RWPE2 (cell line): ENCODE data around the gene CACNG3.

Source experiments
- ATAC-seq: fragments of 200-7000 bp; cut with Tn5 transposase; 3 replicates; pipeline ENCODE4 v1.9.1; 2021; ENCODE audit warnings: low read depth
- DNase-seq: peaks from one replicate; pipeline ENCODE4 v3.0.0-alpha.2; 2020; ENCODE audit warnings: low spot score
- H3K27ac ChIP-seq: fragments of 450-650 bp; 2 replicates; pipeline ENCODE4 v1.5.1; 2017; ENCODE audit warnings: mild to moderate bottlenecking; ENCODE audit not compliant: poor library complexity, severe bottlenecking
- H3K27me3 ChIP-seq: fragments of 250-450 bp; sonication (Bioruptor Pico); 2 replicates; pipeline ENCODE4 v1.5.1; 2021; ENCODE audit warnings: mild to moderate bottlenecking, moderate library complexity; ENCODE audit not compliant: insufficient read depth, poor library complexity, severe bottlenecking
- H3K36me3 ChIP-seq: fragments of 250-450 bp; sonication (Bioruptor Pico); 2 replicates; pipeline ENCODE4 v1.5.1; 2020; ENCODE audit warnings: low read depth, mild to moderate bottlenecking, moderate library complexity
- H3K4me1 ChIP-seq: fragments of 250-450 bp; sonication (Bioruptor Pico); 2 replicates; pipeline ENCODE4 v1.5.1; 2021; ENCODE audit warnings: mild to moderate bottlenecking, moderate library complexity; ENCODE audit not compliant: insufficient read depth, poor library complexity, severe bottlenecking
- H3K4me3 ChIP-seq: fragments of 250-450 bp; sonication (Bioruptor Pico); 2 replicates; pipeline ENCODE4 v1.5.1; 2021; ENCODE audit warnings: mild to moderate bottlenecking, moderate library complexity; ENCODE audit not compliant: severe bottlenecking
- H3K9me3 ChIP-seq: fragments of 250-450 bp; sonication (Bioruptor Pico); 2 replicates; pipeline ENCODE4 v1.5.1; 2021; ENCODE audit warnings: mild to moderate bottlenecking, moderate library complexity; ENCODE audit not compliant: severe bottlenecking
- TF ChIP-seq, protein P1 (sequence below): fragments of 450-650 bp; IDR thresholded peaks from one replicate; pipeline ENCODE4 v1.5.1; 2017; ENCODE audit warnings: mild to moderate bottlenecking, moderate library complexity; ENCODE audit not compliant: poor library complexity, severe bottlenecking

Gene CACNG3

DNA sequence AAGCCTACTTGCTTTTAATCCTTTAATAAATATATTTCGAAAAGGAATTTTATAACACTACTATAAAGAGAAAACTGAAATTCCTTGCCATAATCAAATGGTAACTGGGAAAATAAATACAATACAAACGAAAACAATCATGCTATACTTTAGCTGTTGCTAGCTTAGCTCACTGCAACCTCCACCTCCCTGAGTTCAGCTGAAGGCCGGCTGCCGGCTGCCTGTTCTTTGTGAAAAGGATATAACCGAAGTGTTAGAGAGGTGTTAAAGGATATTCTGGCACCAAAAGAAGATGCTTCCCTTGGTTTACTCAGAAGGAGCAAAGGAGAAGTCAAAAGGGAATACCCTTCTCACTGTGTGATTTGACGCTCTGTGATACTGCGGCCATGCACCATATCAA is 108.5 kb downstream of the CACNG3 start:
- no peak overlapping the region for H3K27ac ChIP-seq
- TF ChIP-seq, protein P1, sequence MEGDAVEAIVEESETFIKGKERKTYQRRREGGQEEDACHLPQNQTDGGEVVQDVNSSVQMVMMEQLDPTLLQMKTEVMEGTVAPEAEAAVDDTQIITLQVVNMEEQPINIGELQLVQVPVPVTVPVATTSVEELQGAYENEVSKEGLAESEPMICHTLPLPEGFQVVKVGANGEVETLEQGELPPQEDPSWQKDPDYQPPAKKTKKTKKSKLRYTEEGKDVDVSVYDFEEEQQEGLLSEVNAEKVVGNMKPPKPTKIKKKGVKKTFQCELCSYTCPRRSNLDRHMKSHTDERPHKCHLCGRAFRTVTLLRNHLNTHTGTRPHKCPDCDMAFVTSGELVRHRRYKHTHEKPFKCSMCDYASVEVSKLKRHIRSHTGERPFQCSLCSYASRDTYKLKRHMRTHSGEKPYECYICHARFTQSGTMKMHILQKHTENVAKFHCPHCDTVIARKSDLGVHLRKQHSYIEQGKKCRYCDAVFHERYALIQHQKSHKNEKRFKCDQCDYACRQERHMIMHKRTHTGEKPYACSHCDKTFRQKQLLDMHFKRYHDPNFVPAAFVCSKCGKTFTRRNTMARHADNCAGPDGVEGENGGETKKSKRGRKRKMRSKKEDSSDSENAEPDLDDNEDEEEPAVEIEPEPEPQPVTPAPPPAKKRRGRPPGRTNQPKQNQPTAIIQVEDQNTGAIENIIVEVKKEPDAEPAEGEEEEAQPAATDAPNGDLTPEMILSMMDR: no peak
- H3K4me1 ChIP-seq: no peaks in the 10 kb centered on the region
- no peak overlapping the region for H3K4me3 ChIP-seq
- no peaks in the 10 kb centered on the region for H3K36me3 ChIP-seq
- H3K9me3 ChIP-seq: no peaks in the 10 kb centered on the region
- ATAC-seq: no peak
- no peak for DNase-seq
- H3K27me3 ChIP-seq: no peaks in the 10 kb centered on the region

DNA sequence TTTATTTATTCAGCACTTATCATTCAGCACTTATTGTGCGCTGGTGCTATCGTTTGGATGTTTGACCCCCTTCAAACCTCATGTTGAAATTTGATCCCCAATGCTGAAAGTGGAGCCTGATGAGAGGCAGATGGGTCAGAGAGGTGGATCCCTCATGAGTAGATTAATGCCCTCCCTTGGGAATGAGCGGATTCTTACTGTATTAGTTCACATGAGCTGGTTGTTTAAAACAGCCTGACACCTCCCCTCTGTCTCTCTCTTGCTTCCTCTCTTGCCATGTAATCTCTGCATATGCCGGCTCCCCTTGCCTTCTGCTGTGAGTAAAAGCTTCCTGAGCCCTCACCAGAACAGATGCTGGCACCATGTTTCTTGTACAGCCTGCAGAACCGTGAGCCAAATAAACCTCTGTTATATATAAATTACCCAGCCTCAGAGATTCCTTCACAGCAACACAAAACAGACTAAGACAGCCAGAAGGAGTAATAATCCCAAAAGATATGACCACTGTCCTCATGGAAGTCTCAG is 111.1 kb downstream of the CACNG3 start:
- no peak for DNase-seq
- TF ChIP-seq, protein P1: no peak
- ATAC-seq: no peak
- no peaks in the 10 kb centered on the region for H3K36me3 ChIP-seq
- H3K27me3 ChIP-seq: no peaks in the 10 kb centered on the region
- no peak overlapping the region for H3K27ac ChIP-seq
- no peaks in the 10 kb centered on the region for H3K4me1 ChIP-seq
- H3K4me3 ChIP-seq: no peak overlapping the region
- H3K9me3 ChIP-seq: no peaks in the 10 kb centered on the region

DNA sequence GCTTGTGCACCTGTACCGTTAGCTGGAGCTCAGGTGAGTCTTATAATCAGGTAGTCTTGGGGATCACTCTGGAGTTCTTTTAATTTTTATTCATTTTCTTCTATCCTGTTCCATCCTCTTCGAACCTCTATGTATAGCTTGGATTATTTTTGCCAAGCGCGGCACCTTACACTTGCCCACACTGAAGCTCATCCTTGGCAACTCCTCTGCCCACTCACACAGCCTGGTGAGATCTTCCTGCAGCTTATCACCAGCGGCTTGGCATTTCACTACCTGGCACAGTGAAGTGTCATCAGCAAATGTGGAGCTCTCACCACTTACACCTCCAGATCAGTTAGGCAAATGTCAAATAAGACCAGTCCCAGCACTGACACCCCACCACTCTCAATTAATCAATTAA is 116.7 kb downstream of the CACNG3 start:
- no peak overlapping the region for H3K27ac ChIP-seq
- no peaks in the 10 kb centered on the region for H3K4me1 ChIP-seq
- no peak overlapping the region for H3K4me3 ChIP-seq
- H3K36me3 ChIP-seq: no peaks in the 10 kb centered on the region
- H3K27me3 ChIP-seq: no peaks in the 10 kb centered on the region
- ATAC-seq: no peak
- TF ChIP-seq, protein P1: no peak
- H3K9me3 ChIP-seq: no peaks in the 10 kb centered on the region
- no peak for DNase-seq

DNA sequence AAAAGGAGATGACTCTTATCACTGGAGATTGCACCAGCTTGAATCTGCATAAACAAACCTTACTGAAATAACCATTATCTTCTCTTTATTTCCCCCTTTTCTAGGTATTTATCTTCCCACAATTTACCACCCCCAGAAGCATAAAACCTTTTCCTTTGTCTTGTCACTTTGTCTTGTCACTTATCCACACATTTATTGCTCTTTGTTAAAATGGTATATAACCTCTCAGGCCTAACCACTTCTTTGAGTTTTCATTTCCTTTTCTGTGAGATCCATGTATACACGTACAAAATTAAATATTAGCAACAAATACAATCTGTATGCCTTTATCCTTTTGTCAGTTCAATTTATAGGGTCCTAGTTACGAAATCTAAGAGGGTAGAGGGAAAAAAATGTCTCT is 122.9 kb downstream of the CACNG3 start:
- no peak overlapping the region for H3K4me3 ChIP-seq
- no peak overlapping the region for H3K27ac ChIP-seq
- DNase-seq (no peak), ATAC-seq (no peak)
- TF ChIP-seq, protein P1: no peak
- no peaks in the 10 kb centered on the region for H3K4me1 ChIP-seq
- no peaks in the 10 kb centered on the region for H3K9me3 ChIP-seq
- no peaks in the 10 kb centered on the region for H3K27me3 ChIP-seq
- H3K36me3 ChIP-seq: no peaks in the 10 kb centered on the region

DNA sequence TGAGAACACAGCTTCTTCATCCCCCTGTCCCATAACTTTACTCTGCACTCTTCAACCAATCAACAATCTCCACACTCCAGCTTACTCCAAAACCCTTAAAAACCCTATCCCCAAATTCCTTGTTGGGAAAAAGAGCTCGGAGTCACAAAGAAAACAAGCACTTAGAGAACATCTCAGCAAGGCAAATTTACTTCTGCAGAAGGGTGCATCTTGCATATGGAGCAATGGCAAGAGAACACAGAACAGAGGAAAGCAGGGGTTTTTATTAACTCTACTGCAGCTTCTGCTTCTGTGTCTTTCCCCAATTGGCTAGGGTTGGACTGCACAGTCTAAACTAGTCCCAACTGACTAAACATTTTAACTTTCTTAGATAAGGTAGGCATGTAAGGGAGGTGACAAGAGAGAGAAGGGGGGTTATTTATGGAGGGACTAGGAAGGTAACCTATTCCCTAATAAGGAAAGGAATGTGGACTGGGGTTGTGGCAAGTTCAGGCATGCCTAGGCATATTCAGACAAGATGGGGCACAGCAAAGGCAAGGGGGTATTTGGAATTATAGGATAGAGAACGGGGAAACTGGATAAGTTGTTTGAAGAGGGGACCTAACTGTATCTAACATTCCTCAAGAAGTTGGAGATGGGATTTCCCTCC is 125.5 kb downstream of the CACNG3 start:
- DNase-seq (no peak), ATAC-seq (no peak)
- Histone ChIP-seq H3K4me3 (no peak overlapping the region), H3K36me3 (no peaks in the 10 kb centered on the region), H3K27me3 (no peaks in the 10 kb centered on the region), H3K27ac (no peak overlapping the region), H3K4me1 (no peaks in the 10 kb centered on the region), H3K9me3 (no peaks in the 10 kb centered on the region)
- TF ChIP-seq, protein P1: no peak
